MG63 (cell line): ENCODE data around the gene GXYLT1. TPM values are rescaled to one million over a fixed set of nuclear protein-coding genes. Genes with fewer than 3 reads are reported as not detected.
"Not testable (repeated sequence)": the region's sequence is repeated elsewhere in the genome, so short reads cannot be mapped to it uniquely, and the experiment has no call there.

Experiments
- DNase-seq: peaks from one replicate; pipeline ENCODE4 v3.0.0-alpha.2; 2020
- H3K27me3 ChIP-seq: fragments of 250-450 bp; sonication (Bioruptor Pico); 2 replicates; pipeline ENCODE4 v1.5.1; 2020; ENCODE audit warnings: mild to moderate bottlenecking, moderate library complexity
- H3K36me3 ChIP-seq: fragments of 250-450 bp; sonication (Bioruptor Pico); 2 replicates; pipeline ENCODE4 v1.5.1; 2020; ENCODE audit warnings: mild to moderate bottlenecking, moderate library complexity
- H3K4me3 ChIP-seq: fragments of 250-450 bp; sonication (Bioruptor Pico); 2 replicates; pipeline ENCODE4 v1.5.1; 2020; ENCODE audit warnings: mild to moderate bottlenecking, moderate library complexity
- H3K9me3 ChIP-seq: fragments of 250-450 bp; sonication (Bioruptor Pico); 2 replicates; pipeline ENCODE4 v1.5.1; 2020; ENCODE audit warnings: mild to moderate bottlenecking, moderate library complexity
- total RNA-seq: library from RNA; depleted of rRNA; stranded (reverse); fragments of >200 nt; shearing (Covaris generic); gene quantifications from 2 replicates; pipeline ENCODE4 v1.2.3, GENCODE V29; 2014; ENCODE audit warnings: low replicate concordance

Gene GXYLT1
- total RNA-seq, 1 experiment from 2014 or later, result 7.8 TPM

- DNase-seq, result no peak
- Histone ChIP-seq H3K9me3 (no peaks in the 10 kb centered on the region), H3K27me3 (no peaks in the 10 kb centered on the region), H3K36me3 (no peaks in the 10 kb centered on the region), H3K4me3 (no peak overlapping the region)
These were observed 19.8 kb downstream of the GXYLT1 start for GRCh38 chr12:42124764-42125387.

- H3K27me3 ChIP-seq, result no peaks in the 10 kb centered on the region
- H3K4me3 ChIP-seq, result no peak overlapping the region
- peak; percentile 62 for DNase-seq
- H3K9me3 ChIP-seq, result 0 out of 2 replicates have a peak, but pooled peaks cover 2% of the 10 kb centered on the region
- H3K36me3 ChIP-seq, result peaks cover 8% of the 10 kb centered on the region
These were observed 25.5 kb downstream of the GXYLT1 start for GRCh38 chr12:42119085-42119633.

GRCh38 chr12:42118136-42118879 lies 26.4 kb downstream of the GXYLT1 start:
- peaks cover 8% of the 10 kb centered on the region for H3K36me3 ChIP-seq
- DNase-seq, result no peak
- H3K27me3 ChIP-seq, result no peaks in the 10 kb centered on the region
- H3K4me3 ChIP-seq, result no peak overlapping the region
- 0 out of 2 replicates have a peak, but pooled peaks cover 2% of the 10 kb centered on the region for H3K9me3 ChIP-seq

GRCh38 chr12:42109031-42109430 lies 35.6 kb downstream of the GXYLT1 start:
- no peaks in the 10 kb centered on the region for H3K27me3 ChIP-seq
- no peaks in the 10 kb centered on the region for H3K9me3 ChIP-seq
- DNase-seq, result no peak
- no peak overlapping the region for H3K4me3 ChIP-seq
- H3K36me3 ChIP-seq, result no peaks in the 10 kb centered on the region

GRCh38 chr12:42106791-42107190 lies 37.9 kb downstream of the GXYLT1 start:
- not testable (repeated sequence) for H3K27me3 ChIP-seq, H3K9me3 ChIP-seq, H3K36me3 ChIP-seq, H3K4me3 ChIP-seq
- peak; percentile 31 for DNase-seq

GRCh38 chr12:42104784-42105183 lies 39.9 kb downstream of the GXYLT1 start:
- H3K27me3 ChIP-seq, result no peaks in the 10 kb centered on the region
- no peak for DNase-seq
- no peaks in the 10 kb centered on the region for H3K36me3 ChIP-seq
- H3K9me3 ChIP-seq, result no peaks in the 10 kb centered on the region
- no peak overlapping the region for H3K4me3 ChIP-seq

- H3K27me3 ChIP-seq, result no peaks in the 10 kb centered on the region
- H3K9me3 ChIP-seq, result no peaks in the 10 kb centered on the region
- no peak overlapping the region for H3K4me3 ChIP-seq
- H3K36me3 ChIP-seq, result no peaks in the 10 kb centered on the region
- DNase-seq, result no peak
These were observed 40.6 kb downstream of the GXYLT1 start for GRCh38 chr12:42104087-42104486.

- no peaks in the 10 kb centered on the region for H3K36me3 ChIP-seq
- H3K27me3 ChIP-seq, result no peaks in the 10 kb centered on the region
- H3K4me3 ChIP-seq, result no peak overlapping the region
- no peaks in the 10 kb centered on the region for H3K9me3 ChIP-seq
- no peak for DNase-seq
These were observed 41.5 kb downstream of the GXYLT1 start for GRCh38 chr12:42103155-42103554.

GRCh38 chr12:42102720-42103119 lies 42.0 kb downstream of the GXYLT1 start:
- no peaks in the 10 kb centered on the region for H3K36me3 ChIP-seq
- H3K9me3 ChIP-seq, result no peaks in the 10 kb centered on the region
- H3K4me3 ChIP-seq, result no peak overlapping the region
- H3K27me3 ChIP-seq, result no peaks in the 10 kb centered on the region
- DNase-seq, result no peak

GRCh38 chr12:42099433-42099832 lies 45.2 kb downstream of the GXYLT1 start:
- H3K4me3 ChIP-seq, result no peak overlapping the region
- no peaks in the 10 kb centered on the region for H3K9me3 ChIP-seq
- H3K27me3 ChIP-seq, result no peaks in the 10 kb centered on the region
- DNase-seq, result no peak
- no peaks in the 10 kb centered on the region for H3K36me3 ChIP-seq

GRCh38 chr12:42097971-42098370 lies 46.7 kb downstream of the GXYLT1 start:
- Histone ChIP-seq H3K4me3 (no peak overlapping the region), H3K9me3 (no peaks in the 10 kb centered on the region), H3K27me3 (no peaks in the 10 kb centered on the region), H3K36me3 (no peaks in the 10 kb centered on the region)
- DNase-seq, result no peak

GRCh38 chr12:42094277-42094676 lies 50.4 kb downstream of the GXYLT1 start:
- Histone ChIP-seq H3K4me3 (no peak overlapping the region), H3K9me3 (no peaks in the 10 kb centered on the region), H3K27me3 (no peaks in the 10 kb centered on the region), H3K36me3 (no peaks in the 10 kb centered on the region)
- no peak for DNase-seq

GRCh38 chr12:42091769-42092168 lies 52.9 kb downstream of the GXYLT1 start:
- Histone ChIP-seq H3K36me3 (peaks cover 2% of the 10 kb centered on the region; the same call in 1 of the 2 replicates), H3K9me3 (no peaks in the 10 kb centered on the region), H3K27me3 (no peaks in the 10 kb centered on the region), H3K4me3 (no peak overlapping the region)
- DNase-seq, result no peak

- H3K27me3 ChIP-seq, result no peaks in the 10 kb centered on the region
These were observed 53.8 kb downstream of the GXYLT1 start for GRCh38 chr12:42090899-42091298.

GRCh38 chr12:42086031-42086430 lies 58.6 kb downstream of the GXYLT1 start:
- no peaks in the 10 kb centered on the region for H3K27me3 ChIP-seq
- no peak for DNase-seq

More at GRCh38 chr12:42090899-42091298, 53.8 kb downstream of the GXYLT1 start:
- no peak for DNase-seq
- peaks cover 2% of the 10 kb centered on the region; the same call in 1 of the 2 replicates for H3K36me3 ChIP-seq
- H3K4me3 ChIP-seq, result no peak overlapping the region
- no peaks in the 10 kb centered on the region for H3K9me3 ChIP-seq

GRCh38 chr12:42085594-42085993 lies 59.1 kb downstream of the GXYLT1 start:
- Histone ChIP-seq H3K4me3 (no peak overlapping the region), H3K9me3 (no peaks in the 10 kb centered on the region), H3K36me3 (peaks cover 2% of the 10 kb centered on the region; the same call in 1 of the 2 replicates), H3K27me3 (no peaks in the 10 kb centered on the region)
- no peak for DNase-seq

More at GRCh38 chr12:42086031-42086430, 58.6 kb downstream of the GXYLT1 start:
- Histone ChIP-seq H3K4me3 (no peak overlapping the region), H3K9me3 (no peaks in the 10 kb centered on the region), H3K36me3 (peaks cover 2% of the 10 kb centered on the region; the same call in 1 of the 2 replicates)

GRCh38 chr12:42084522-42084921 lies 60.2 kb downstream of the GXYLT1 start:
- DNase-seq, result no peak
- no peaks in the 10 kb centered on the region for H3K27me3 ChIP-seq
- H3K9me3 ChIP-seq, result no peaks in the 10 kb centered on the region
- peaks cover 2% of the 10 kb centered on the region; the same call in 1 of the 2 replicates for H3K36me3 ChIP-seq
- no peak overlapping the region for H3K4me3 ChIP-seq
